ENCODE results near the gene ZNF138.

DNA sequence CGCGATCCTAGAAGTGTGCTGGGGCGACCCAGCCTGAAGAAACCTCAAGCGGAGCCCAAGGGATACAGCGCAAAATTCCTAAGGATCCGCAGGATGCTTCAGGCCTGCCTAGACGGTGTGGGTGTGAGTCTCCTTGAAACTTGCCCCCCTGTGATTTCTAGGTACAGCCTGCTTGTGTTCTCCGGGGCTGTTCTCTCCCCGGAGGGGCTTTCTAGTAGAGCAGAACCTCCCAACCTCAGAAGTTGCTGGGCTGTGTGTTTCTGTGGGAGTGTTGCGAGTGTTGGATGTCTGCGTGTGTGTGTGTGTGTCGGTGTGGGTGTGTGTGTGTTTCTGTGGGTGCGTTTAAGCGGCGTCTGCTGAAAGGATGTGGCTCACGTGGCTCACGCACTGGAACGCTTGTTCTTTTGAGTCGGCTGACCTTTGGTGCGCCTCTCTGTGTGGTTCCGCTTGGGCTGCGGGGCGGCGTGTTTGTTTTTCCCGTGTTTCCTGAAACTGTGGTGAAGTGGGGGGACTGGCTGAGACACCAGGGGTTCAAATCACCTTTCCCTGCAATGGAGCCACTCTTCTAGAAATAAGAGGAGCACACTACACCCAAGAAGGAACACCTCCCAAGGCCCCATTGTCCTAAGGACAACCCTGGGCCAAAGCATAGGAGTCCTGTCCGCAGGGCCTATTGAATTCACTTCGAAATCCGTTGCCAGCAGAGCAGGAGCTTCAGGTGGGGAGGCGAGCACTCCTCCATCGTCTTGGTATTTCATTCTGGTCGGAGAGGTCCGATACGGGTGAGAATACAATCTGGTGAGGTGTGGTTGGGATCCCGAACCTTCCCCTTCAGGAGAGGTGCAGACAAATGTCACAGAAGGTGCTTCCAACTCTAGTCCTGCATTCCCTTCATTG, 83.7 kb downstream of the ZNF138 start:
- TF ChIP-seq POLR2A (IDR thresholded peaks at IDR 0.05) = no peak
- TF ChIP-seq, protein P1, sequence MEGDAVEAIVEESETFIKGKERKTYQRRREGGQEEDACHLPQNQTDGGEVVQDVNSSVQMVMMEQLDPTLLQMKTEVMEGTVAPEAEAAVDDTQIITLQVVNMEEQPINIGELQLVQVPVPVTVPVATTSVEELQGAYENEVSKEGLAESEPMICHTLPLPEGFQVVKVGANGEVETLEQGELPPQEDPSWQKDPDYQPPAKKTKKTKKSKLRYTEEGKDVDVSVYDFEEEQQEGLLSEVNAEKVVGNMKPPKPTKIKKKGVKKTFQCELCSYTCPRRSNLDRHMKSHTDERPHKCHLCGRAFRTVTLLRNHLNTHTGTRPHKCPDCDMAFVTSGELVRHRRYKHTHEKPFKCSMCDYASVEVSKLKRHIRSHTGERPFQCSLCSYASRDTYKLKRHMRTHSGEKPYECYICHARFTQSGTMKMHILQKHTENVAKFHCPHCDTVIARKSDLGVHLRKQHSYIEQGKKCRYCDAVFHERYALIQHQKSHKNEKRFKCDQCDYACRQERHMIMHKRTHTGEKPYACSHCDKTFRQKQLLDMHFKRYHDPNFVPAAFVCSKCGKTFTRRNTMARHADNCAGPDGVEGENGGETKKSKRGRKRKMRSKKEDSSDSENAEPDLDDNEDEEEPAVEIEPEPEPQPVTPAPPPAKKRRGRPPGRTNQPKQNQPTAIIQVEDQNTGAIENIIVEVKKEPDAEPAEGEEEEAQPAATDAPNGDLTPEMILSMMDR (IDR thresholded peaks at IDR 0.05 in 4 of 5, conservative IDR thresholded peaks at IDR 0.05 in 1 of 5) = no peak
